Rectal smooth muscle tissue (tissue), 1 donor: ENCODE data around the gene SLIT3.

Source experiments
- H3K27ac ChIP-seq: one replicate; pipeline ENCODE4 v1.7.0; 2013; ENCODE audit warnings: low read depth, low read length, inconsistent platforms
- H3K27me3 ChIP-seq: one replicate; pipeline ENCODE4 v1.7.0; 2013; ENCODE audit warnings: low read length; ENCODE audit not compliant: control insufficient read depth, insufficient read depth
- H3K36me3 ChIP-seq: one replicate; pipeline ENCODE4 v1.7.0; 2013; ENCODE audit warnings: low read length; ENCODE audit not compliant: control insufficient read depth, insufficient read depth
- H3K4me1 ChIP-seq: one replicate; pipeline ENCODE4 v1.7.0; 2013; ENCODE audit warnings: low read length; ENCODE audit not compliant: control insufficient read depth, insufficient read depth
- H3K4me3 ChIP-seq: one replicate; pipeline ENCODE4 v1.7.0; 2013; ENCODE audit warnings: low read length
- H3K9ac ChIP-seq: one replicate; pipeline ENCODE4 v1.7.0; 2013; ENCODE audit warnings: low read length

SLIT3 gene

DNA sequence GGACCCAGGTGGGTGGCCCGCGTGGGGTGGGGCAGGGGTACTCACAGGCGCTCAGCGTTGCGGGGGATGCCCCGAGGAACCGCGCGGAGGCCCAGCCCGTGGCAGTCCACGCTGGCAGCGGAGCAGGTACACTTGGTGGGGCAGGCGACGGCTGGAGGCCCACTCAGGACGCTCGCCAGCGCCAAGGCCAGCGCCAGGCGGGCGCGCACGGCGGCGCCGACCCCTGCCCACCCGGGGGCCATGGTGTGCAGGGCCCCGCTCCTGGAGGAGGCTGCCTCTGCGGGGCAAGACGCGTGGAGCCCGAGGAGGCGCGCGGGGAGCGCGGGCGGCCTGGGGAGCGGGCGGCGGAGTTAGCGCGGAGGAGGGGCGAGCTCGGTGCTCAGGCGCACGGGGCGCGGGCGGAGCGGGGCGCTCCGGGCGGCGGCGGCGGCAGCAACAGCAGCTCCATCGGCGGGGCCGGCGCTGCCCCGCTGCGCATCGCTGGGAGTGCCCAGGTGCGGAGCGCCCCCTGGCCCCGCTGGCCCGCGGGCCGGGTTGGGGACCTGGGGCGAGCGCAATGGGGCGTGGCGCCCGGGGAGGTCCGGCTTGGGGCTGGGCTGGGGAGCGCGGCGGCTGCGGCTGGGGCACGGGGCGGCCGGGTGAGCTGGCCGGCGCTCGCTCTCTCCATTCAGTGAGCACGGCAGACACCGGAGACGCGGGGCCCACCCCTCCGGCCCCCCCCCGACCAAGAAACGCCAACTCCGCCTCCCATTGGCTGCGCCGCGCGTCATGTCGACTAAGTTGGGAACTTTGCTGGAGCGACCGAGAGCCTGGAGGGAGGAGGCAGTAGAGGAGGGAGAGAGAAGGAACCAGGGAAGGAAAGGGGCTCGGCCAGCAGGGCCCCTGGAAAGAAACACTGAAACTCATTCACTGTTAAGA lies at the start of gene SLIT3:
Gene SLIT3 (minus strand): TSS at position 672 of the 918 bp plus-strand sequence. CDS start 430 bp downstream, at position 242.
- peaks cover 28% of the 10 kb centered on the region for H3K4me1 ChIP-seq
- peak within 1 kb of the TSS; percentile 62 for H3K4me3 ChIP-seq
- H3K27ac ChIP-seq = peak within 1 kb of the TSS; percentile 74
- H3K9ac ChIP-seq = peak within 1 kb of the TSS; percentile 6
- no peaks in the 10 kb centered on the region for H3K27me3 ChIP-seq
- no peaks in the 10 kb centered on the region for H3K36me3 ChIP-seq

DNA sequence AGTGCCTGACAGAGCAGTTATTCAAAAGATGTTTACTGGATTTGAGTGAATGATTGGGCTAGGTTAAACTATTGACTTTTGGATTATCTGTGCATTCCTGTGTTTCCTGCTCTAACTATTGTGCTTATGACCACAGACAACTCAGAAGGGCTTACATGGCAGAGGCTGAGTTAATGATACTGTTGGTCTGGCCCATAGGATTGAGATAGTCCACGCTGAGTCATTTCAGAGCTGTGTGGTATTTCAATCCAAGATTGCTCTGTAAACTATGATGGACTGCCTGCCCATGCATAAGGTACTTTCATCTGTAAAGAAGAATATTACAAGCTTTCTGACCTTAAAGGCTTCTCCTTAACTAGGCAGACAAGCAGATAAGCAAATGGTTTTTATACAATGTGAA lies 49.1 kb upstream of the SLIT3 start:
- no peak overlapping the region for H3K4me3 ChIP-seq
- H3K4me1 ChIP-seq = peaks cover 4% of the 10 kb centered on the region

DNA sequence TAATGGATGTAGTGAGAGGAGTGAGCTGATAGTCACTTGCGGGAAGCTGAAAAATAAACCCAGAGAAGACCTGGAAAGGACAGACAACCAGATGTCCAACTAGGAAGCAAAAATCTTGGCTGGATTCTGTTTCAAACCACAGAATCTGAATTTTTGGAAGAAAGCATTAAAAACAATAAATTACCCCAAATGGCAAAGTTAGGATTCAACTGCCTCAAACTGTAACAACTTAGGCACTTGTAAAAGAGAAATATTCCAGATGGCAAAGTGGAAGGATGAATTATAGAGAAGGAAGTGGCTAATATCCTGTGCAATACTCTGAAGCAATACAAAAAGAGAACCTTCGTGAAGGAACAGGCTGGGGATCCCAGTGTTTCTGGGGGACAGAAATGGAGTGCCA lies 46.8 kb upstream of the SLIT3 start:
- no peak overlapping the region for H3K27ac ChIP-seq
- H3K4me1 ChIP-seq = peaks cover 4% of the 10 kb centered on the region
- H3K9ac ChIP-seq = no peak overlapping the region

More for the DNA sequence above, 49.1 kb upstream of the SLIT3 start:
- H3K27me3 ChIP-seq = no peaks in the 10 kb centered on the region
- H3K9ac ChIP-seq = no peak overlapping the region
- H3K27ac ChIP-seq = no peak overlapping the region
- no peaks in the 10 kb centered on the region for H3K36me3 ChIP-seq

DNA sequence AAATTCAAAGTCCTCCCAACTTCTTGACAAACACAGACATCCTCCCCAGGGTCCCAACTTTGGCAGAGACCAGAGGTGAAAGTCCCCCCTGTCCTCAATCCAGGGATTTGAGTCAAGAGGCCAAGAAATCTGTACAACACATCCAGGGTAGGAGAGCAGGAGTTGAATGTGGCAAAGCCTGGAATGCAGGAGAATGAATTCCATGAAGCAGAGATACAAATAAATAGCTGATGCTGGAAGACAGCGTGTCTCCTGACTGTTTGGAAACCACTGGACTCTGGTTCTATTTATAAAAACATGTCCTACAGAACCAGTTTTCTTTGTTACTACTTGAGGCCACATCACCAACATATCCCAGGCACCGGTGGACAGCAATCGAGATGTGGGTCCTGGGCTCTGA lies 43.7 kb upstream of the SLIT3 start:
- no peak overlapping the region for H3K9ac ChIP-seq
- no peaks in the 10 kb centered on the region for H3K36me3 ChIP-seq
- H3K4me3 ChIP-seq = no peak overlapping the region
- no peaks in the 10 kb centered on the region for H3K4me1 ChIP-seq
- H3K27ac ChIP-seq = no peak overlapping the region
- no peaks in the 10 kb centered on the region for H3K27me3 ChIP-seq

More for the DNA sequence above, 46.8 kb upstream of the SLIT3 start:
- Histone ChIP-seq H3K27me3 (no peaks in the 10 kb centered on the region), H3K36me3 (no peaks in the 10 kb centered on the region), H3K4me3 (no peak overlapping the region)

DNA sequence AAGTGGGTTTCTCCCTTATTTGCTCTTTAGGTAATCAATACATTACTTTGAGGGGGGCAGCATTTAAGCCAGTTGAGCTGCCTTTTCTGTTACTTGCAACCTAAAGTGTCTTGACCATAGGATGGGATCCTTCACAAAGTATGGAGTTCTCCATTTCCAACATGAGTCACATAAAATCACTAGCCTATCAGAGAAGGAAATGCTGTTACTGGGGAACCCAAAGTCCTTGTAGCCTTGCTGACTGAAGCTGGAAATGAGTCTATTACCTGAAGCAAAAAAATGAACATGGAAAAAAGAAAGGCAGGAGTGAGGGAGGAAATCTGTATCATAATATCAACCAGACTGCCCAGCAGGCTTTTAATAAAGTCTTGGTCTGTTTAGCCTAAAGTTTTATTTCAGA lies 42.8 kb upstream of the SLIT3 start:
- H3K27me3 ChIP-seq = no peaks in the 10 kb centered on the region
- no peaks in the 10 kb centered on the region for H3K36me3 ChIP-seq
- no peak overlapping the region for H3K4me3 ChIP-seq
- no peaks in the 10 kb centered on the region for H3K4me1 ChIP-seq
- no peak overlapping the region for H3K9ac ChIP-seq
- no peak overlapping the region for H3K27ac ChIP-seq

DNA sequence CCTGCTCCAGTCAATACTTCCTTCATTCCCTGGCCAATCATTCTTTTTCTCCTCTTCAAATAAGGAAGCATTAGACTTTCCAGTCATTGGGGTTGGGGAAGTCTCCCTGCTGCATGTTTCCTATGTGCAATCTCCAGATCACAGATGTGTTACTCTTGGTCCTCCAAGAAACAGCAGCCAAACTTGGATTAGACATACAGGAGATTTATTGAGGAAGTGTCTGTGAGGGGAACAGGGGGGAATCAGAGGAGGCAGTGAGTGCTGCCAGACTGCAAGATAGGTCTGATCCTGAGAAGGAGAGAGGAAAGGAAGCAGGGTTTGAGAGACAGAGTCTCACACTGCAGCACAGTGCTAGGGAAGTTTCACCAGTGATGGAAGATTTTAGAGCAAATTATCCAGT lies 40.6 kb upstream of the SLIT3 start:
- Histone ChIP-seq H3K27me3 (no peaks in the 10 kb centered on the region), H3K9ac (no peak overlapping the region), H3K4me1 (no peaks in the 10 kb centered on the region), H3K36me3 (no peaks in the 10 kb centered on the region), H3K4me3 (no peak overlapping the region), H3K27ac (no peak overlapping the region)

DNA sequence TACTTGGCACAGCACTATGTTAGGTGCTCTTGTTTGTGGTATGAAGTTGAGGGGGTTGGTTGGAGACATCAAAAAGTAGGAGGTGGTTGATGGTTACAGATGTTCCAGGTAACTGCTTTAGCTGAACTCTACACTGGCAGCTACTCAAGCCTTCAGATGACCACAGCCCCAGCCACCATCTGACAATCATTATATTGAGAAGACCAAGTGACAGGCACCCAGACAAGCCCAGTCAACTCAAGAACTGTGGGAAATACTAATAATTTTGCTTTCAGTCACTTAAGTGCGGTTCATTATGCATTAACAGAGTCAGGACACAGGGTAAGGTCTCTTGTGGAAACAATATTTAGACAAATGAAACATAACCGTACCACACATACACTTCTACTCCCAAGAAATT lies 38.9 kb upstream of the SLIT3 start:
- Histone ChIP-seq H3K36me3 (no peaks in the 10 kb centered on the region), H3K9ac (no peak overlapping the region), H3K27me3 (no peaks in the 10 kb centered on the region), H3K27ac (no peak overlapping the region), H3K4me1 (no peaks in the 10 kb centered on the region), H3K4me3 (no peak overlapping the region)

DNA sequence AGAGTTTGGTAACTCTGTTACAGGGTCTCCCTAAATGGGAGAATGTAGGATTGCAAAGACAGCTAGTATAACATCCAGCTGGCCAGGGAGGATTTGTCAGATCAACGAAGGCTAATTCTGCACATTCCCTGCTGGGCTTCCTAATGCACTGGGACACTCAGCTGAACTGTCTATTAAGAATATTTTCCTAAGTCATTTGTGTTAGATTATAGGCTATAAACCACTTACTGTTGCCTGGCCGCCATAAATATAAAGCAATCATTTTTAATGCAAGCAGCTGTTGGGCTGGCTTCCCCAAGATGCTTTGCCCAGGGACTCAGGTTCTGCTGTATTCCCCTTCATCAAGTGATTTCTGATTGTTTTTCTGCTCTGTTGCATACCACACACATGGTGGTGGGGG lies 35.3 kb upstream of the SLIT3 start:
- no peaks in the 10 kb centered on the region for H3K27me3 ChIP-seq
- no peaks in the 10 kb centered on the region for H3K4me1 ChIP-seq
- H3K36me3 ChIP-seq = no peaks in the 10 kb centered on the region
- no peak overlapping the region for H3K27ac ChIP-seq
- H3K4me3 ChIP-seq = no peak overlapping the region
- H3K9ac ChIP-seq = no peak overlapping the region

DNA sequence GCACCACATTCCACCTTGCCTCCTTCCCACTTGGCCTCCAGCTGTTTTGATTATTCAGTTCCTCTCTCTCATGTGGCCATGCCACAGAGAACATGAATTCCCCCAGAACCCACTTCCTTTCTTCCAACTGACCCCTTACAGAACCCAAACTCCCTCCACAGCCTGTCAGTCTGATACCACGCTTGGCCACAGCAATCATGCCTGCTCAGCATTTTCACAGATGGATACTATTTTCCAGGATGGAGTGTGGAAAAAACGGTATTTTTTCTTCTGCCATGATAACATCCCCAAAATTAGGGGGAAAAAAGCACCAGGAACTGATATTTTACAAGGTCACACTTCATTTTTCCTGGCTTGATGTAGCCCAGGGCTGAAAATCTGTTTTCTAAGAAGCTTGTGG lies 34.9 kb upstream of the SLIT3 start:
- no peaks in the 10 kb centered on the region for H3K4me1 ChIP-seq
- no peaks in the 10 kb centered on the region for H3K27me3 ChIP-seq
- no peaks in the 10 kb centered on the region for H3K36me3 ChIP-seq
- no peak overlapping the region for H3K27ac ChIP-seq
- H3K4me3 ChIP-seq = no peak overlapping the region
- H3K9ac ChIP-seq = no peak overlapping the region

DNA sequence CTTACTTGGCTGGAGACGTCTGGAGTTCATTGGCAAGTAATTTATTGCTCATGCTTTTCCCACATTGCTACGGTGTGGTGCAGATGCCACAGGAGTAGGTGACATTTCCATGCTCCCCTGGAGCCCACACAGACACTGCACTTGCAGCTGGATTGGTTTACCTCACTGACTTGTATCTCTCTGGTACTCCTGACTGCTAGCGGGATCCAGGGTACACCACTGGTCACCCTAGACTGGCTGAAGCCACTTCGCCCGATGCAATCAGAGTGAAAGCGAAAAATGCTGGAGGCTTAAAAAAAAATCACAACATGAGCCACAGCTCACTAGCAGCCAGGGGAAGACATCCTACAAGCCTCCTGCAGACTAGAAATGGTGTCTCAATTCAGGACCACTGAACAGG lies 32.6 kb upstream of the SLIT3 start:
- Histone ChIP-seq H3K4me3 (no peak overlapping the region), H3K27me3 (no peaks in the 10 kb centered on the region), H3K36me3 (no peaks in the 10 kb centered on the region), H3K4me1 (no peaks in the 10 kb centered on the region), H3K27ac (no peak overlapping the region), H3K9ac (no peak overlapping the region)

DNA sequence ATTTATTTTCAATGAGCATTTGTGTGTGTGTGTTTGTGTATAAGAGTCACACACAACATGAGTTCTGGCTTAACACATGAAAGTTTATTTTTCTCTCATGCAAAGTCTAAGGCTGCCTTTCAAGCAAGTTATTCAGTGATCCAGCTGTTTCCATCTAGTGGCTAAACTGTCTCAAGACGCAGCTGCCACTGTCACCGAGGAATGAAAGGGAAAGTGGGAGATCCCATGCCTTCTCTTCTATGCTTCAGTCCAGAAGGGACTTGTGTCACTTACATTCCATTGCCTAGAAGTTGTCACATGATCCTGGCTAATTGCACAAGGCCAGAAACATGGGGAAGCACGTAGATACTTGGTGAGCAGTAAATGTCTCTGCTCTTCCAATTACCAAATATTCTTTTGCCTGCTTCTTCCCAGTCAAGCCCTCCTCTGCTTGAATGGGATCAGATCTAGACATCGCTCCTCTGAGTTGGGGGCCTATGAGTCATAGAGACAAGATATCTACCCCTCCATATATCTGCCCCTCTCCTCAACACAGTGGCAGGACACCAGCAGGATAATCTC lies 30.4 kb upstream of the SLIT3 start:
- H3K27ac ChIP-seq = no peak overlapping the region
- H3K27me3 ChIP-seq = no peaks in the 10 kb centered on the region
- H3K4me3 ChIP-seq = no peak overlapping the region
- H3K36me3 ChIP-seq = no peaks in the 10 kb centered on the region
- H3K9ac ChIP-seq = no peak overlapping the region
- H3K4me1 ChIP-seq = no peaks in the 10 kb centered on the region

DNA sequence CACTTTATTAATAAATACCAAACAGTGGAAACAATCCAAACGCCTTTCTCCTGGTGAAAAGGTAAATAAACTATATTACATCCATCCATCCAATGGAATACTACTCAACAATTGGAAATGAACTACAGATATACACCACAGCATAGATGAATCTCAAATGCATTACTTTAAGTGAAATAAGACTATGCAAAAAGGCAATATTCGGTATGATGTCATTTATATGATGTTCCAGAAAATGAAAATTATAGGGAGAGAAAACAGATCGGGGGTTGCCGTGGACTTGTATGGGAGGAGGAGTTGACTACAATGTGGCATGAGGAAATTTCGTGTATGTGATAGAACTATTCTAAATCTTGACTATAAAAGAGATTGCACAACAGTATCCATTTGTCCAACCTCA lies 27.5 kb upstream of the SLIT3 start:
- H3K9ac ChIP-seq = no peak overlapping the region
- H3K36me3 ChIP-seq = no peaks in the 10 kb centered on the region
- no peaks in the 10 kb centered on the region for H3K4me1 ChIP-seq
- no peaks in the 10 kb centered on the region for H3K27me3 ChIP-seq
- no peak overlapping the region for H3K4me3 ChIP-seq
- H3K27ac ChIP-seq = no peak overlapping the region

DNA sequence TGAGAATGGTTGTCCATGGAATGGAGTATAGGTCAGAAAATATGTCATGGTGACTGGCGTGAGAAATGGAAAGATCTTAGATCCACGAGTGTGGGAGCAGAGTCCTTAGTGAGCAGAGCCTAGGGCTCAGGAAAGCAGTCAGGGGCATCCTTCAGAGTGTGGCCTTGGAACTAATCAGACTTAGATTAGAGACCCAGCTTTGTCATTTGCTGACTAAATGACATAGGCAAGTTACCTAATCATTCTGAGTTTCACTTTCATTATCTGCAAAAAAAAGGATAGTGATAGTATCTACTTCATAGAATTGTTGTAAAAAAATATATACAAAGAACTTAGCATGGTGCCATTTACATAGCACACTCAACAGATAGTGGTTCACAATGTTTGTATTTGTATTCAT lies 24.3 kb upstream of the SLIT3 start:
- Histone ChIP-seq H3K4me3 (no peak overlapping the region), H3K27ac (no peak overlapping the region), H3K27me3 (no peaks in the 10 kb centered on the region), H3K4me1 (no peaks in the 10 kb centered on the region), H3K9ac (no peak overlapping the region), H3K36me3 (no peaks in the 10 kb centered on the region)
